ENCODE measurements around the gene CBX5. TPM values are rescaled to one million over a fixed set of nuclear protein-coding genes. Genes with fewer than 3 reads are reported as not detected.

The CBX5 gene
- total RNA-seq, 1 donor from 2014 or later = 111 TPM

DNA sequence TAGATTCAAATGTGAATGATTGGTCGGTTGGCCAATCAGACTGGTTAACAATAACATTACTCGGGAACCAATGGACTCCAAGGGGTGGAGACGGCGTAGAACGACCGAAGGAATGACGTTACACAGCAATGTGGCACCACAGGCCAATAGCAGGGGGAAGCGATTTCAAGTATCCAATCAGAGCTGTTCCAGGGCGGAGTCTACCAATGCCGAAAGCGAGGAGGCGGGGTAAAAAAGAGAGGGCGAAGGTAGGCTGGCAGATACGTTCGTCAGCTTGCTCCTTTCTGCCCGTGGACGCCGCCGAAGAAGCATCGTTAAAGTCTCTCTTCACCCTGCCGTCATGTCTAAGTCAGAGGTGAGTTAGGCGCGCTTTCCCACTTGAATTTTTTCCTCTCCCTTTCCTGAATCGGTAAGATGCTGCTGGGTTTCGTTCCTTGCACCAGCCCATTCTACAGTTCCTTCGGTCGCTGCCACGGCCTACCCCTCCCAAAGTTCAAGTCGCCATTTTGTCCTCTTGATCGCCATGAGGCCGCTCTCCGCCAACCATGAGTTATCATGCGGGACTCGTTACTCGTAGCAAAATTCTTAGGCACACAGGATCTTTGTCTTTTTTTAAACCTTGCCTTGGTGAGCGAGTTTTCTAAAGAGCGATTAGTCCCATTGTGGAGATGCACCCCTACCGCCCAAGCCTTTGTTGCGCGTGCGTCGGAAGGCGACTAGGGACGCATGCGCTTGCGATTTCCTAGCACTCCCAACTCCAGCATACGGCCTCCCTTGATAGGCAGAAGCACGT is 742 bp upstream of the CBX5 start, which contains the start of gene HNRNPA1:
Gene HNRNPA1 (plus strand): TSS at position 259 of the 793 bp plus-strand sequence. CDS start 82 bp downstream, at position 341.
- no peaks in the 10 kb centered on the region for H3K27me3 ChIP-seq (ENCODE audit: insufficient read depth, low read length)
- Mint-ChIP-seq H3K27ac (ENCODE audit: unreplicated experiment) (no peak within 1 kb of the TSS), H3K27me3 (ENCODE audit: low read depth, unreplicated experiment) (no peaks in the 10 kb centered on the region), H3K9me3 (ENCODE audit: unreplicated experiment) (no peaks in the 10 kb centered on the region), H3K4me3 (ENCODE audit: unreplicated experiment) (no peak within 1 kb of the TSS), H3K36me3 (ENCODE audit: low read depth, unreplicated experiment) (peaks cover 34% of the 10 kb centered on the region), H3K4me1 (ENCODE audit: low read depth, unreplicated experiment) (peaks cover 28% of the 10 kb centered on the region)
- no peak for TF ChIP-seq CTCF (IDR thresholded peaks at IDR 0.05; ENCODE audit: insufficient read depth, low read depth, low read length)
- no peak for TF ChIP-seq EZH2 (IDR thresholded peaks at IDR 0.05; ENCODE audit: insufficient read depth, low read length)
- peaks cover 81% of the 10 kb centered on the region for H3K79me2 ChIP-seq (ENCODE audit: insufficient read depth, low read length)
- peak; percentile 26 for FAIRE-seq
- peaks cover 50% of the 10 kb centered on the region for H4K20me1 ChIP-seq (ENCODE audit: insufficient read depth, low read length)
- peaks cover 31% of the 10 kb centered on the region for H3K4me1 ChIP-seq (ENCODE audit: insufficient read depth, low read length)
- DNase-seq (ENCODE audit: low read depth) = peak; percentile 99
- peak within 1 kb of the TSS; percentile 85 for H2AFZ ChIP-seq (ENCODE audit: low read depth, low read length)
- peak within 1 kb of the TSS; percentile 85 for H3K4me2 ChIP-seq (ENCODE audit: low read length)
- peak within 1 kb of the TSS; percentile 90 for H3K4me3 ChIP-seq (ENCODE audit: insufficient read depth, low read depth, low read length)
- H3K36me3 ChIP-seq (ENCODE audit: insufficient read depth, low read length) = peaks cover 38% of the 10 kb centered on the region
- peak within 1 kb of the TSS; percentile 95 for H3K27ac ChIP-seq (ENCODE audit: low read depth, low read length)
- peak within 1 kb of the TSS; percentile 95 for H3K9ac ChIP-seq (ENCODE audit: low read length)
- H3K9me3 ChIP-seq (ENCODE audit: insufficient read depth, low read depth, low read length) = no peaks in the 10 kb centered on the region

DNA sequence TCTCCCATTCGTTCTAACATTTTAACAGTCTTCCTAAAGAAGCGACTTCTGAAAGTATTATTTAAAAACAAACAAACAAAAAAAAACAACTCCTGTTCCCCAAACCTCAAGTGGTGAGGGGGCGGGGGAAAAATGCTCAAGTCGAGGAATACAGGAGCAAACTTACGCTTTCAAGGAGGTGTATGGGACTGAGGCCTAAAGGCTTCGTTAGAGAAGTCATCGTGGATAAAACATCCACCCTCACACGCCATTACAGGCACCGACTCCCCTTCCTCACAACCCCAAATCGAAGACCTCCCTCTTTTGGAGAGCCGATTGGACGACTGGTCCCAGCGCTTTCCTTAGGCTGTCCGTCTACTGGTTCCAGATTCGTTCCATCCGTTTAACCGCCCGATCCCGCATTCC is 693 bp downstream of the CBX5 start:
- Histone ChIP-seq H3K27me3 (ENCODE audit: insufficient read depth, low read length) (no peaks in the 10 kb centered on the region), H3K4me1 (ENCODE audit: insufficient read depth, low read length) (peaks cover 27% of the 10 kb centered on the region), H4K20me1 (ENCODE audit: insufficient read depth, low read length) (peaks cover 36% of the 10 kb centered on the region), H3K36me3 (ENCODE audit: insufficient read depth, low read length) (peaks cover 30% of the 10 kb centered on the region), H3K4me3 (ENCODE audit: insufficient read depth, low read depth, low read length) (peak overlapping the region; percentile 90), H3K79me2 (ENCODE audit: insufficient read depth, low read length) (peaks cover 87% of the 10 kb centered on the region), H3K27ac (ENCODE audit: low read depth, low read length) (peak overlapping the region; percentile 95), H3K4me2 (ENCODE audit: low read length) (peak overlapping the region; percentile 85), H3K9ac (ENCODE audit: low read length) (peak overlapping the region; percentile 95), H2AFZ (ENCODE audit: low read depth, low read length) (peak overlapping the region; percentile 8), H3K9me3 (ENCODE audit: insufficient read depth, low read depth, low read length) (no peaks in the 10 kb centered on the region)
- Mint-ChIP-seq H3K4me3 (ENCODE audit: unreplicated experiment) (no peak overlapping the region), H3K27me3 (ENCODE audit: low read depth, unreplicated experiment) (no peaks in the 10 kb centered on the region), H3K27ac (ENCODE audit: unreplicated experiment) (no peak overlapping the region), H3K9me3 (ENCODE audit: unreplicated experiment) (no peaks in the 10 kb centered on the region), H3K36me3 (ENCODE audit: low read depth, unreplicated experiment) (peaks cover 30% of the 10 kb centered on the region), H3K4me1 (ENCODE audit: low read depth, unreplicated experiment) (peaks cover 22% of the 10 kb centered on the region)
- DNase-seq (ENCODE audit: low read depth) = no peak
- TF ChIP-seq EZH2 (IDR thresholded peaks at IDR 0.05; ENCODE audit: insufficient read depth, low read length) = no peak
- TF ChIP-seq CTCF (IDR thresholded peaks at IDR 0.05; ENCODE audit: insufficient read depth, low read depth, low read length) = no peak
- FAIRE-seq = no peak

- Mint-ChIP-seq H3K9me3 (ENCODE audit: unreplicated experiment) (no peaks in the 10 kb centered on the region), H3K27ac (ENCODE audit: unreplicated experiment) (no peak overlapping the region), H3K4me3 (ENCODE audit: unreplicated experiment) (no peak overlapping the region), H3K27me3 (ENCODE audit: low read depth, unreplicated experiment) (no peaks in the 10 kb centered on the region), H3K36me3 (ENCODE audit: low read depth, unreplicated experiment) (peaks cover 19% of the 10 kb centered on the region), H3K4me1 (ENCODE audit: low read depth, unreplicated experiment) (peaks cover 15% of the 10 kb centered on the region)
- Histone ChIP-seq H3K79me2 (ENCODE audit: insufficient read depth, low read length) (peaks cover 87% of the 10 kb centered on the region), H3K36me3 (ENCODE audit: insufficient read depth, low read length) (peaks cover 24% of the 10 kb centered on the region), H3K27ac (ENCODE audit: low read depth, low read length) (peak overlapping the region; percentile 95), H4K20me1 (ENCODE audit: insufficient read depth, low read length) (peaks cover 22% of the 10 kb centered on the region), H3K4me1 (ENCODE audit: insufficient read depth, low read length) (peaks cover 14% of the 10 kb centered on the region), H2AFZ (ENCODE audit: low read depth, low read length) (no peak overlapping the region), H3K27me3 (ENCODE audit: insufficient read depth, low read length) (no peaks in the 10 kb centered on the region), H3K4me2 (ENCODE audit: low read length) (peak overlapping the region; percentile 85), H3K4me3 (ENCODE audit: insufficient read depth, low read depth, low read length) (peak overlapping the region; percentile 90), H3K9me3 (ENCODE audit: insufficient read depth, low read depth, low read length) (no peaks in the 10 kb centered on the region), H3K9ac (ENCODE audit: low read length) (peak overlapping the region; percentile 95)
- FAIRE-seq (no peak), DNase-seq (ENCODE audit: low read depth) (peak; percentile 31)
- TF ChIP-seq CTCF (IDR thresholded peaks at IDR 0.05; ENCODE audit: insufficient read depth, low read depth, low read length) (no peak), EZH2 (IDR thresholded peaks at IDR 0.05; ENCODE audit: insufficient read depth, low read length) (no peak)
Measured at GRCh38 chr12:54277823-54278276, 2.1 kb downstream of the CBX5 start.

All from astrocyte (in vitro differentiated cells and primary cell).